ENCODE measurements around the gene STIP1.
A peak's percentile ranks its signal among the peaks of the same experiment; 100 is the strongest.

DNA sequence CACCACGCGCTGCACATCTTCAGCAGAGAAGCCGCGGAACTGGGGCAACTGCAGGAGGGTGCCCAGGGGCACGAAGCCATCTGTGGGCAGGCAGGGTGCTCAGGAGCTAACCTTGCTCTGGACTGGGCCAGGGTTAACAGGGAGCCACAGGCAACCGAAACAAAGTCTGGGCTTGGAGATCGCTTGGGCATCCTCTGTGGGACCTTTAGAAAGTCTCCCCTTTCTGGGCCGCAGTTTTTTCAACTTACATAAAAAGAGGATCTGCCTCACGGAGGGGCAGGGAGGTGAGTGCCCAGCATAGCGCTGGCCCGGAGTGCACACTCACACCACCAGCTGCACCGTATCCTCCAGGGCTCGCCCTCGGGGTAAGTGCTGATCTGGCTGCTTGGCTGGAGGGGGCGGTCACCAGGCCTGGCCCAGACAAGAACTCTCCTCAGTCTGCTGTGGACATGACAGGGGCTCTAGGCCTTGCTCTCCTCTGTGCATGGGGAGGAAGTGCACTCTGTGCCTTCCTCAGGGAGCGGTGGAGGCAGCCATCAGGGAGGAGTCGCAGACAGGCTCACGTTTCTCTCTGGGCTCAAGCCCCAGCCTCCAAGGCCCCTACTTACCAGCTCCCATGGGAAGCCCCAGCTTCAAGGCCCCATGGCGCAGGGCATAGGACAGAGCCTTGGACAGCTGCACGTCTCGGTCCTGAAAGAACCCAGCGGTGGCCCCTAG lies 39.1 kb downstream of the STIP1 start:
- TF ChIP-seq, protein P1, sequence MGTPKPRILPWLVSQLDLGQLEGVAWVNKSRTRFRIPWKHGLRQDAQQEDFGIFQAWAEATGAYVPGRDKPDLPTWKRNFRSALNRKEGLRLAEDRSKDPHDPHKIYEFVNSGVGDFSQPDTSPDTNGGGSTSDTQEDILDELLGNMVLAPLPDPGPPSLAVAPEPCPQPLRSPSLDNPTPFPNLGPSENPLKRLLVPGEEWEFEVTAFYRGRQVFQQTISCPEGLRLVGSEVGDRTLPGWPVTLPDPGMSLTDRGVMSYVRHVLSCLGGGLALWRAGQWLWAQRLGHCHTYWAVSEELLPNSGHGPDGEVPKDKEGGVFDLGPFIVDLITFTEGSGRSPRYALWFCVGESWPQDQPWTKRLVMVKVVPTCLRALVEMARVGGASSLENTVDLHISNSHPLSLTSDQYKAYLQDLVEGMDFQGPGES (IDR thresholded peaks at IDR 0.05), result no peak
- peak; percentile 22 for TF ChIP-seq POLR2A (IDR thresholded peaks at IDR 0.05; ENCODE audit: low read depth, low read length)
- TF ChIP-seq, protein P2, sequence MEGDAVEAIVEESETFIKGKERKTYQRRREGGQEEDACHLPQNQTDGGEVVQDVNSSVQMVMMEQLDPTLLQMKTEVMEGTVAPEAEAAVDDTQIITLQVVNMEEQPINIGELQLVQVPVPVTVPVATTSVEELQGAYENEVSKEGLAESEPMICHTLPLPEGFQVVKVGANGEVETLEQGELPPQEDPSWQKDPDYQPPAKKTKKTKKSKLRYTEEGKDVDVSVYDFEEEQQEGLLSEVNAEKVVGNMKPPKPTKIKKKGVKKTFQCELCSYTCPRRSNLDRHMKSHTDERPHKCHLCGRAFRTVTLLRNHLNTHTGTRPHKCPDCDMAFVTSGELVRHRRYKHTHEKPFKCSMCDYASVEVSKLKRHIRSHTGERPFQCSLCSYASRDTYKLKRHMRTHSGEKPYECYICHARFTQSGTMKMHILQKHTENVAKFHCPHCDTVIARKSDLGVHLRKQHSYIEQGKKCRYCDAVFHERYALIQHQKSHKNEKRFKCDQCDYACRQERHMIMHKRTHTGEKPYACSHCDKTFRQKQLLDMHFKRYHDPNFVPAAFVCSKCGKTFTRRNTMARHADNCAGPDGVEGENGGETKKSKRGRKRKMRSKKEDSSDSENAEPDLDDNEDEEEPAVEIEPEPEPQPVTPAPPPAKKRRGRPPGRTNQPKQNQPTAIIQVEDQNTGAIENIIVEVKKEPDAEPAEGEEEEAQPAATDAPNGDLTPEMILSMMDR (IDR thresholded peaks at IDR 0.05 in 2 of 3, conservative IDR thresholded peaks at IDR 0.05 in 1 of 3; ENCODE audit: control insufficient read depth in 2 of 3, extremely low read depth in 1 of 3, insufficient read depth in 1 of 3, low read depth in 3 of 3, low read length in 3 of 3), result no peak
- TF ChIP-seq SMC3 (IDR thresholded peaks at IDR 0.05; ENCODE audit: borderline replicate concordance, low read length), result no peak
- no peak for TF ChIP-seq GABPA (IDR thresholded peaks at IDR 0.05; ENCODE audit: low read depth)
- TF ChIP-seq, protein P3, sequence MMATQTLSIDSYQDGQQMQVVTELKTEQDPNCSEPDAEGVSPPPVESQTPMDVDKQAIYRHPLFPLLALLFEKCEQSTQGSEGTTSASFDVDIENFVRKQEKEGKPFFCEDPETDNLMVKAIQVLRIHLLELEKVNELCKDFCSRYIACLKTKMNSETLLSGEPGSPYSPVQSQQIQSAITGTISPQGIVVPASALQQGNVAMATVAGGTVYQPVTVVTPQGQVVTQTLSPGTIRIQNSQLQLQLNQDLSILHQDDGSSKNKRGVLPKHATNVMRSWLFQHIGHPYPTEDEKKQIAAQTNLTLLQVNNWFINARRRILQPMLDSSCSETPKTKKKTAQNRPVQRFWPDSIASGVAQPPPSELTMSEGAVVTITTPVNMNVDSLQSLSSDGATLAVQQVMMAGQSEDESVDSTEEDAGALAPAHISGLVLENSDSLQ (IDR thresholded peaks at IDR 0.05), result no peak
- TF ChIP-seq, protein P4, sequence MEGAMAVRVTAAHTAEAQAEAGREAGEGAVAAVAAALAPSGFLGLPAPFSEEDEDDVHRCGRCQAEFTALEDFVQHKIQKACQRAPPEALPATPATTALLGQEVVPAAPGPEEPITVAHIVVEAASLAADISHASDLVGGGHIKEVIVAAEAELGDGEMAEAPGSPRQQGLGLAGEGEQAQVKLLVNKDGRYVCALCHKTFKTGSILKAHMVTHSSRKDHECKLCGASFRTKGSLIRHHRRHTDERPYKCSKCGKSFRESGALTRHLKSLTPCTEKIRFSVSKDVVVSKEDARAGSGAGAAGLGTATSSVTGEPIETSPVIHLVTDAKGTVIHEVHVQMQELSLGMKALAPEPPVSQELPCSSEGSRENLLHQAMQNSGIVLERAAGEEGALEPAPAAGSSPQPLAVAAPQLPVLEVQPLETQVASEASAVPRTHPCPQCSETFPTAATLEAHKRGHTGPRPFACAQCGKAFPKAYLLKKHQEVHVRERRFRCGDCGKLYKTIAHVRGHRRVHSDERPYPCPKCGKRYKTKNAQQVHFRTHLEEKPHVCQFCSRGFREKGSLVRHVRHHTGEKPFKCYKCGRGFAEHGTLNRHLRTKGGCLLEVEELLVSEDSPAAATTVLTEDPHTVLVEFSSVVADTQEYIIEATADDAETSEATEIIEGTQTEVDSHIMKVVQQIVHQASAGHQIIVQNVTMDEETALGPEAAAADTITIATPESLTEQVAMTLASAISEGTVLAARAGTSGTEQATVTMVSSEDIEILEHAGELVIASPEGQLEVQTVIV (IDR thresholded peaks at IDR 0.05; ENCODE audit: borderline replicate concordance, partially characterized antibody), result no peak
- TF ChIP-seq JUNB (IDR thresholded peaks at IDR 0.05), result no peak
- TF ChIP-seq EP300 (IDR thresholded peaks at IDR 0.05; ENCODE audit: borderline replicate concordance in 1 of 2, control insufficient read depth in 1 of 2, low read depth in 2 of 2, low read length in 2 of 2), result no peak
- no peak for TF ChIP-seq TCF12 (IDR thresholded peaks at IDR 0.05; ENCODE audit: low read depth, low read length)

Data from GM12878 (cell line).